ENCODE data around the gene SNRPA1.
"Not testable (repeated sequence)": the region's sequence is repeated elsewhere in the genome, so short reads cannot be mapped to it uniquely, and the experiment has no call there.

The SNRPA1 gene

DNA sequence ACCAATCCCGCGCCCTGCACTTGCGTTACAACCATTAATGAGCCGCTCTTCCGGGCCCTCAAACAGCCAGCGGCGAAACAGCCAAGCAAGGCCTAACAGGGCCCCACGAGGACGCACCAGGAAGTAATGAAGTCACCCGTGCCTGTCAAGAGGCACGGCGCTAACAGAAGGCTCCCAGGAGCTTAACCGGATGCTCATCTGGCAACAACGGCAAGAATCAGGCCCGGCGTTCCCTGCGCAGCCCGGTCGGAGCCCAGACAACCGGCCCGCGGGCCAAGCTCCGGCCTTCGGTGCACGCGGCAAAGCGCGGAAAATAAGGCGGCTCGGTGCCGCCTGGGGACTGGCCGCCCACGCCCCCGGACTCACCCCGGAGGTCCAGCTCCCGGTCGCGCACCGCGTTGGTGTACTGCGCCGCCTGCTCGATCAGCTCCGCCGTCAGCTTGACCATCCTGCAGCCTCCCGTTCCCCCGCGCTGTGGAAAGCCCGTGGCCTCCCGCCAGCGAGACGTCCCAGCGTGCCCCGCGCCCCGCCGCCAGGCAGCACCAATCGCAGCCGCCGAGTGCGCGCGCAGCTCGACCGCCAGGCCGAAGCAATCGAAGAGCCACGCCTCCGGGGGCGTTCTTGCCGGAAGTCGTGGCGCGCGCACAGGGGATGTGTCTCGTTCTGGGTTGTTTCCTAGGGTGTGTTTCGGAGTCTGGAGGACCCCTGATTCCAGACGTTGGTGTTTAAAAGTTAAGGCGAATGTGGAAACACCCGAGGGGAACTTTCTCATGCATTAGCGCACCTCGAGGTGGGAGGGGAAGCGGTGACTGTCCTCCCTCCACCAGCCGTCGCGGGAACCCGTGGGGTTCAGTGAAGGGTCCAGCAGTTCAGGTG, at the start of gene SNRPA1:
TSS of gene SNRPA1 (minus strand) at position 518 of the 876 bp plus-strand sequence. CDS start at position 448, 70 bp downstream.
- Histone ChIP-seq H3K4me1 (ENCODE audit: low read depth, poor library complexity, severe bottlenecking) (peaks cover 19% of the 10 kb centered on the region), H3K4me3 (IDR thresholded peaks at IDR 0.05; ENCODE audit: insufficient read depth, low read depth, low read length) (no peak within 1 kb of the TSS), H3K27ac (peak within 1 kb of the TSS; percentile 96), H3K36me3 (ENCODE audit: insufficient read depth) (peaks cover 9% of the 10 kb centered on the region), H3K4me2 (peak within 1 kb of the TSS; percentile 76), H3K9ac (peak within 1 kb of the TSS; percentile 95), H2AFZ (ENCODE audit: low read depth) (peak within 1 kb of the TSS; percentile 87), H4K20me1 (ENCODE audit: insufficient read depth) (peaks cover 5% of the 10 kb centered on the region), H3K27me3 (ENCODE audit: insufficient read depth, low read depth) (no peaks in the 10 kb centered on the region), H3K79me2 (ENCODE audit: insufficient read depth, low read depth) (peaks cover 49% of the 10 kb centered on the region)
- TF ChIP-seq, protein P1, sequence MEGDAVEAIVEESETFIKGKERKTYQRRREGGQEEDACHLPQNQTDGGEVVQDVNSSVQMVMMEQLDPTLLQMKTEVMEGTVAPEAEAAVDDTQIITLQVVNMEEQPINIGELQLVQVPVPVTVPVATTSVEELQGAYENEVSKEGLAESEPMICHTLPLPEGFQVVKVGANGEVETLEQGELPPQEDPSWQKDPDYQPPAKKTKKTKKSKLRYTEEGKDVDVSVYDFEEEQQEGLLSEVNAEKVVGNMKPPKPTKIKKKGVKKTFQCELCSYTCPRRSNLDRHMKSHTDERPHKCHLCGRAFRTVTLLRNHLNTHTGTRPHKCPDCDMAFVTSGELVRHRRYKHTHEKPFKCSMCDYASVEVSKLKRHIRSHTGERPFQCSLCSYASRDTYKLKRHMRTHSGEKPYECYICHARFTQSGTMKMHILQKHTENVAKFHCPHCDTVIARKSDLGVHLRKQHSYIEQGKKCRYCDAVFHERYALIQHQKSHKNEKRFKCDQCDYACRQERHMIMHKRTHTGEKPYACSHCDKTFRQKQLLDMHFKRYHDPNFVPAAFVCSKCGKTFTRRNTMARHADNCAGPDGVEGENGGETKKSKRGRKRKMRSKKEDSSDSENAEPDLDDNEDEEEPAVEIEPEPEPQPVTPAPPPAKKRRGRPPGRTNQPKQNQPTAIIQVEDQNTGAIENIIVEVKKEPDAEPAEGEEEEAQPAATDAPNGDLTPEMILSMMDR (conservative IDR thresholded peaks at IDR 0.05; ENCODE audit: low read depth, low read length) = no peak

DNA sequence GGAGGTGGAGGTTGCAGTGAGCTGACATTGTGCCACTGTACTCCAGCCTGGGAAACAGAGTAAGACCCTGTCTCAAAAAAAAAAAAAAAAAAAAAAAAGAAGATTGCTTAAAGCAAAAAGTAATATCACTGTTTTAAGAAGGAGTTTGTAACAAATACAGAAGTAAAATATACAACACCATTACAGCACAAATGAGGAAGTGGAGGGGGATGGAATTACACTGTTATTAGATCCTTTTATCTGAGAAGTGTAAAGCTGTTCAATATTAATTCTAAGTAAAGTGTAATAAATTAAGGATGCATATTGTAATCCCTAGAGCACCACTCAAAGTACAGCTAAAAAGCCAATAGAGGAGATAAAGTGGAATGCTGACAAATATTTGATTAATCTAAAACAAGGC, 47.0 kb upstream of the SNRPA1 start:
- Histone ChIP-seq H2AFZ (ENCODE audit: low read depth) (no peak overlapping the region), H3K27me3 (ENCODE audit: insufficient read depth, low read depth) (no peaks in the 10 kb centered on the region)
- TF ChIP-seq, protein P1 (conservative IDR thresholded peaks at IDR 0.05; ENCODE audit: low read depth, low read length) = no peak

DNA sequence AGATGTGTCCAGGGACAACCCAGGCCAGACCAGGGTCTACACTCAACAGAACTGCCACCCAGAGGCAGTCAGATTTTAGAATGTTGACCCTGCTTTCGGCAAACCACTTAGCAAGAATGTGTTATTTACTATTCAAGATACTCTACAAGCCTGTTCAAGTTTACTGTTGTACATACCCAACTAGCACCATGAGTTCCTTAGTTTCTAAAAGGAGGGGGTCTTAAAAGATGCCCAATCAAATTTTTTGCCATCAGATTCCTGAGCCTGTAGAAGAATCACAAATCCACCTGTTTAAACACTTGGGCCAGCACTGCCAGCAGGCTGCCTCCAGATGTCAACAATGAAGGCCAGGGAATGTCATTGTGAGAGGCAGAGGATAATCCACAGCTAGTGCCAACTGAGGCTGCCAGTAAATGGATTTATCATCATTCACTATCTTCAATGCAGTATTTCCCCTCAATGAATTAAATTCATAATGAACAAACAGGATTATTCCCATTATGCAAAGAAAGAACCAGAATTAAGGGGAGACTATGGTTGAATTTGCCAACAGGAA, 43.5 kb upstream of the SNRPA1 start:
- Histone ChIP-seq H2AFZ (ENCODE audit: low read depth) (no peak overlapping the region), H3K4me1 (ENCODE audit: low read depth, poor library complexity, severe bottlenecking) (no peaks in the 10 kb centered on the region), H3K27me3 (ENCODE audit: insufficient read depth, low read depth) (no peaks in the 10 kb centered on the region), H3K79me2 (ENCODE audit: insufficient read depth, low read depth) (no peaks in the 10 kb centered on the region), H3K36me3 (ENCODE audit: insufficient read depth) (no peaks in the 10 kb centered on the region), H3K4me2 (no peak overlapping the region), H3K27ac (no peak overlapping the region), H3K4me3 (IDR thresholded peaks at IDR 0.05; ENCODE audit: insufficient read depth, low read depth, low read length) (no peak overlapping the region), H3K9ac (no peak overlapping the region), H4K20me1 (ENCODE audit: insufficient read depth) (no peaks in the 10 kb centered on the region)
- TF ChIP-seq, protein P1 (conservative IDR thresholded peaks at IDR 0.05; ENCODE audit: low read depth, low read length) = no peak

More for the DNA sequence above, 47.0 kb upstream of the SNRPA1 start:
- Histone ChIP-seq H3K9ac (no peak overlapping the region), H3K79me2 (ENCODE audit: insufficient read depth, low read depth) (no peaks in the 10 kb centered on the region), H4K20me1 (ENCODE audit: insufficient read depth) (no peaks in the 10 kb centered on the region), H3K36me3 (ENCODE audit: insufficient read depth) (no peaks in the 10 kb centered on the region), H3K27ac (no peak overlapping the region), H3K4me2 (no peak overlapping the region), H3K4me1 (ENCODE audit: low read depth, poor library complexity, severe bottlenecking) (no peaks in the 10 kb centered on the region), H3K4me3 (IDR thresholded peaks at IDR 0.05; ENCODE audit: insufficient read depth, low read depth, low read length) (no peak overlapping the region)

DNA sequence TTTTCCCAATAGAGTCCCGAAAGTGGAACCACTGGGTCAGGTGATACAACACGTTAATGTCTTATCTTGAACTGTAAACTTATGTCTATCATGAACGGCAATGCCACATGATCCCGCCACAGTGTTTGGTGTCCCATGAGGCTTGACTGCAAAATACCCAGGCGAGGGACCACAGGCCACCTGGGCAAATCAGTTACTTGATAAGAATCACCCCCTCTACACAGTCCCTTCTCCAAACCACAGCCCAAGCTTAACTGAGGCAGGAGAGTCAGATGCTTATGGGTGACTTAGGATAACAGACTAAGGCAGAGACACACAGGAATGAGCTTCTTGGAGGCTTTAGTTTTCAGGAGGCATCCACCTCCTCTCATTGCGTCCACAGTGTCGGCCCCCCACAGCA, 42.9 kb upstream of the SNRPA1 start:
- Histone ChIP-seq H3K27ac (no peak overlapping the region), H2AFZ (ENCODE audit: low read depth) (no peak overlapping the region), H3K79me2 (ENCODE audit: insufficient read depth, low read depth) (no peaks in the 10 kb centered on the region), H3K9ac (no peak overlapping the region), H4K20me1 (ENCODE audit: insufficient read depth) (no peaks in the 10 kb centered on the region), H3K4me2 (no peak overlapping the region), H3K4me1 (ENCODE audit: low read depth, poor library complexity, severe bottlenecking) (no peaks in the 10 kb centered on the region), H3K27me3 (ENCODE audit: insufficient read depth, low read depth) (no peaks in the 10 kb centered on the region), H3K4me3 (IDR thresholded peaks at IDR 0.05; ENCODE audit: insufficient read depth, low read depth, low read length) (no peak overlapping the region), H3K36me3 (ENCODE audit: insufficient read depth) (no peaks in the 10 kb centered on the region)
- TF ChIP-seq, protein P1 (conservative IDR thresholded peaks at IDR 0.05; ENCODE audit: low read depth, low read length) = no peak

DNA sequence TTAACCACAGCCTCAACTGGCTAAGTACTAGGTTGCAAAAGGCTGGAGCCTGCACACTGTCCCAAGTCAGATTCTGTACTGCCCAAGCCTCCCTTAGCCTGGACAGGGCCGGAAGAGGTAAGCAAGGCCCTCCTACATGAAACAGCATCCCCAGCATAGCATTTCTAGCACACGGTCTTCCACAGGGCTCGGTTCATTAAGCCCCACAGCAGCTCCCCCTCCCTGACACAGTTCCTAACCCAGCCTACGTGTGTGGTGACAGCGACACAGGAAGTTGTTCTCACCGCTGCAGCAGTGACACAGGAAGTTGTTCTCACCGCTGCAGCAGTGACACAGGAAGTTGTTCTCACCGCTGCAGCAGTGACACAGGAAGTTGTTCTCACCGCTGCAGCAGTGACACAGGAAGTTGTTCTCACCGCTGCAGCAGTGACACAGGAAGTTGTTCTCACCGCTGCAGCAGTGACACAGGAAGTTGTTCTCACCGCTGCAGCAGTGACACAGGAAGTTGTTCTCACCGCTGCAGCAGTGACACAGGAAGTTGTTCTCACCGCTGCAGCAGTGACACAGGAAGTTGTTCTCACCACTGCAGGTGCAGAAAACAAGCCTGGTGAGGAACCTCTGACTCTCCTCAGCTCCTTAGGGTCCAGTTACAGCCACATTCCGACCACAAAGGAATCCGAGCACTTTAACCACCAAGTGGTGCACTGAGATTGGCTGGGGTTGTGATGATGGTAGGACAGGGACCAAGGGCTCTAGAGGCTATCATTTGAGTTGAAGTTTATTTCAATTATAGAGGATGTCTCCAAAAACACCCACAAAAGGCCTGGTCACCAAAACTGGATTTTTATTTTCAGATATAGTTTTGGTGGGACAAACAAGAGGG, 39.1 kb upstream of the SNRPA1 start:
- not testable (repeated sequence) for H3K4me2 ChIP-seq; H3K9ac ChIP-seq; H3K4me3 ChIP-seq (IDR thresholded peaks at IDR 0.05; ENCODE audit: insufficient read depth, low read depth, low read length); H3K79me2 ChIP-seq (ENCODE audit: insufficient read depth, low read depth); H3K27me3 ChIP-seq (ENCODE audit: insufficient read depth, low read depth); H3K4me1 ChIP-seq (ENCODE audit: low read depth, poor library complexity, severe bottlenecking); H3K27ac ChIP-seq; H4K20me1 ChIP-seq (ENCODE audit: insufficient read depth); H3K36me3 ChIP-seq (ENCODE audit: insufficient read depth)
- 0 out of 2 replicates have a peak overlapping the region, but pooled peaks have one; percentile 18 for H2AFZ ChIP-seq (ENCODE audit: low read depth)
